Cerebellar cortex (tissue), 1 donor: ENCODE data around the gene NKAIN4.

Experiments used
- DNase-seq: peaks from one replicate; pipeline ENCODE4 v3.0.0-alpha.2; 2015; ENCODE audit warnings: low spot score

Gene NKAIN4

DNA sequence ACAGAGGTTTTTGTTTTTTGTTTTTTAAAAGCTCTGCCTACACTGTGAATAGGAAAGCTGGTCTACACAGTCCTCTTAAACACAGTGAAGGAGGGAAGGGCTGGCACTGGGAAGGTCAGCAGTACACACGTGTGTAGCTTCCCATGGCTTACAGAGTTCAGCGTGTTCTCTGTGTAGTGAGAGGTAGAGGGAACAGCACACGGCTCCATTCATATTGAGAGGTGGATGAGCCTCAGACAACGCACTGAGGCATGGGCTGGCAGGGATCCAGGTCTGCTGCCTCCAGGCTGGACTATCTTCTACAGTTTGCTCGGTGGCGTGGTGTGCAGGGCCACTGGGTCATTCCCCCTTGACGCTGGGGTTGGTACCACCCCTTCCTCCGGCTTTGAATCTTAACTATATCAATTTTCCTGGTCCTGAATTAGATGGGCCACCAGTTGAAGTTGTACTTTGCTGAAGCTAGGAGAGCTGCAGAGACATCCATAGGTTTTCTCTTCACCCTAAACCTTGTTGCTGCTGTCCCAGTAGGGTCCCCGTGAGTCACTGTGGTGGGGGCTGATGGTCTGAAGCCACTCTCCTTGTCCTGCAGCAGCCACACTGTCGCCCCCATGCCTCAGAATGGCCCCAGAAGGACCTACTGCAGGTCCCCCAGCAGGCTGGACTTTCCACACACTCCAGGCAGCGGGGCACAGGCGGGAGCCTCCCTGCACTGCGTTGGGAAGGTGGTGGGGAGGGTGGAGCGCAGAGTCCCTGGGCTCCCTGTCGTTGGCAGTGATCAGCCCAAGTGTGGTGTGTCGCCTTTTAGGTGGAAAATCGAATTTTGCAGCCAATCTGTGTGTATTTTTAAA is 20.3 kb upstream of the NKAIN4 start:
- no peak for DNase-seq

DNA sequence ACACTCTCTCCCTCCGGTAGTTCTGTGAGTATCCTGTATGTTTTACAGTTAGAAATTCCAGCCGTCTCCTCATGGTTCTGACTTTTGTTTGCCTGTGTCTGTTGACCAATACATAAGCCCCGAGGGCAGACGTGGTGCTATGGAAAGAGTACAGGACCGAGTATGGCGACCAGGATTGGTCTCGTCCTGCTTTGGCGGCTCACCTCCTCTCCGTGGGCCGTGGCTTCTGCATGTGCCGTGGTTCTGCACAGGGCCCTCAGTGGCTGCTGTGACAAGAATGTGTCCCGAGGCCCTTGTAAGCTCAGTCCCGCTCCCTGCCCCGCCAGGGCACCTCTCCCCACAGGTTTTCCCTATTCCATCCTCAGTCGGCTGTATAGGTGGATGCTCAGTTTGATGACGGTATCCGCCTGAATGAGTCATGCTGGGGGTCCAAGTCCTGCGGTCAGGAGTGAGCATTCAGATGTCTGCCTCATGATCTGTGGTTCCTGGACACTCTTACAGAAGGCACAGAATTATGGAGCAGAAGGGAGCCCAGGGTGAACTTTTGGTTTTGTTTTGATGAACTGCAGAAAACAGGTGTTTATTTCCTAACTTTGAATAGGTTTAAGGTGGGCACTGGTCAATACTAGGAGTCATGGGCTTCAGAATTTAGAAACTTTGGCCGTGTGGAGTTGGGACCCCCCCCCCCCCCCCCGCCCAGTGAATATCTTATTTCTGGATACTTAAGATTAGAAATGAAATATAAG is 19.5 kb upstream of the NKAIN4 start:
- DNase-seq: no peak

DNA sequence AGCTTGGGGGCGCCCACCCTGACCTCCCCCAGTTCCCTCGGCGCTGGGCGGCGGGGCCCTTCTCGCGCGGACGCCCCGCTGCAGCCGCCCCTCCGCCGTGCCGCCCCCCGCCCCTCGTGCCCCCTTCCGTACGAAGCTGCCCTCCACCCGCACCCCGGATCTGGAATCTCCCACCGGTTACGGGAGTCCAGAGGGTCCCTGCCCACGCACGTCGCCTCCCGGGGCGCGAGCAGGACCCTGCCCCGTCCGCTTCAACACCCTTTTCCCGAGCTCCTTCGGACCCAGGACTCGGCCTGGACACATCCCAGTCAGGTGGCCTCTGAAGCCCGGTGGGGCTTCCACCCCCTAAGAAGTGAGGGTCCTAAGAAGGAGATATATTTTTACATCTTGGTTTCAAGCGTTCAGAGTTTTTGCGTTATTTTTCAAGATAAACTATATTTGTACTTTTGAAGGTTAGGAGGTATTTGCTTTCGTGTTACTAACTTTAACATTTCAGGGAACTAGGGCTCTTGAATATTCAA is 18.9 kb upstream of the NKAIN4 start:
- DNase-seq: no peak

DNA sequence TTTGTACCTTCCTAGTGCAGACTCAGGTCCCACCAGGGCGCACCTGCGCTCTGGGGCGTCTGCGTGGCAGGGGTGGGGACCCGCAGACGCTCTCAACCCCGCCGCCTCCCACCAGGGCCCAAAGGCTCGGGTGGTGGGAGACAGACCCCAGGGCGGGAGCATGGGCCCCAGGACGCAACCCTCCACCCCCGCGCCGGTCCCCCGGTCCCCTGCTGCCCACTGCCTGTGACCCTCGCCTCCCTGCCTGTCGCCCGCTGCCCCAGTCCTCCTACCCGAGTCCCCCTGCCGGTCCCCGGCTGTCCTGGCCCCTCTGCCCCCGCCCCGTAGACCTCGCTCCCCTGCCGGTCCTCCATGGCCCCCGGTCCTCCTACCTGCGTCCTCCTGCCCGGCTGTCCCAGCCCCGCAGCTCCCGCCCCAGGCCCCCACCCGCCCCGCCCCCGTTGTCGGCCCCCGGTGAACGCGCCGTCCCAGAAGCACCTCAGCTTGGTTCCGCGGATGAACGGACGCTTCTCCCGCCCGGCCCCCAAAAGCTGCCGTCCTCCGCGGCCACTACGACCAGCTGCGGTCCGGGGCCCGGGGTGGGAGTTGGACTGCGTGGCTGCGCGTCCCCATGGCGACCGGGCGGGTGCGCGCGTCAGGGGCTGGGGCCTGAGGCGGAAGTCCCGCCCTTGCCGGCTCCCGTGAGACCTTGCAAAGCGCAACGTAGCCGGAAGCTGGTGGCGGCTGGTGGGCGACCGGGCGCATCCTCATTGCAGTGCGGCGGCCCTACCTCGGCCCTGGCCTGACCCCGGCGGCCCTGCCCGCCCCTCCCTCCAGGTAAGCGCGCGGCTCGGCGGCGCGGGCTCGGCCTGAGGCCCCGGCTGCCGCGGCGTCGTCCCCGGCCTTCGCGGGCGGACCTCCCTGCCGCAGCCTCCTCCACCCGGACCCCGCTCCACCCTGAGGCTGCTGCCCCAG is 18.1 kb upstream of the NKAIN4 start, which contains the start of gene ARFGAP1:
ARFGAP1 (plus strand) TSS at position 709 of the 954 bp plus-strand sequence. CDS start 2,768 bp downstream, outside the sequence.
- DNase-seq: peak; percentile 88

DNA sequence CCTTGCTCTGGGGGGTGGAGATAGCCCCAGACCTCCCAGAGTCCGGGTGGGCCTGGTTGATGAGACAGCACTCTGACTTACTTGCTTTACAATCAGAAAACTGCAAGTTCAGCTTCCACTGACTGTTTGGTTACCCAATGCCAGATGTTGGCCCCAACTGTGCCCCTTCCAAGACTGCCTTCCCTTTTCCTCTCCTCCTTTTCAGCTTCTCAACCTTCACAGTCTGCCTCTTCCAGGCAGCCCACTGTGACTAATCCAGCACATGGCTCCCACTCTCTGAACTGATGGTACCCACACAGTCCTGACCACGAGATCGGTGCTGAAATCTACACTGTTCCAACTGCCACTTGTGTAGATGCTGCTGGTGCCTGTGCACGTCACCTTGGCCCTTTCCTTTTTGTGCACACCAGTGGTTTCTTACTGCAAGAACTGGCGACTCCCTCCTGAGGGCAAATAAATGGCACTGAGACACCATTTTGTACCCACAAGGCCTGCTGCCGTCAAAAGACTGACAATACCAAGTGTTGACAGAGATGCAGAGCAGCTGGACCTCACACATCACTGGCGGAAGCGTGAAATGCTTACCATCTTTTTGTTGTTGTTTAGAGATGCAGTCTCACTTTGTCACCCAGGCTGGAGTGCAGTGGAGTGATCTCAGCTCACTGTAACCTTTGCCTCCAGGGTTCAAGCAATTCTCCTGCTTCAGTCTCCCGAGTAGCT is 16.5 kb upstream of the NKAIN4 start:
- no peak for DNase-seq

DNA sequence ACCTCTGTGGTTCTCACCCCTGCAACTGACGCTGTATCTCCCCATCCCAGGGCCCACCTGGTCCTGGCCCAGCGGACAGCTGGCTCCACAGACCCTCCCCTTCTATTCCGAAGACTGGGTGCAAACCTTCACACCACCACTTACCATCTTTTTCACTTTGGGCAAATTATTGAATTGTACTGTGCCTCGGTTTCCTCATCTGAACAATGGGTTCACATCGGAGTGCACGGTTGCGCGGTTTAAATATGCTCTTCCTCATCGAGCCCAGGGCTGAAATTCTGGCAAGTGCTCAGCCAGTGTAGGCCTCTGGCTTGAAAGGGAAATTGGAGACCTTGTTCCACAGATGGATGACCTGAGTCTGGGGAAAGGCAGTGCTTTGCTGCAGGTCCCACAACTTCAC is 15.5 kb upstream of the NKAIN4 start:
- DNase-seq: no peak

DNA sequence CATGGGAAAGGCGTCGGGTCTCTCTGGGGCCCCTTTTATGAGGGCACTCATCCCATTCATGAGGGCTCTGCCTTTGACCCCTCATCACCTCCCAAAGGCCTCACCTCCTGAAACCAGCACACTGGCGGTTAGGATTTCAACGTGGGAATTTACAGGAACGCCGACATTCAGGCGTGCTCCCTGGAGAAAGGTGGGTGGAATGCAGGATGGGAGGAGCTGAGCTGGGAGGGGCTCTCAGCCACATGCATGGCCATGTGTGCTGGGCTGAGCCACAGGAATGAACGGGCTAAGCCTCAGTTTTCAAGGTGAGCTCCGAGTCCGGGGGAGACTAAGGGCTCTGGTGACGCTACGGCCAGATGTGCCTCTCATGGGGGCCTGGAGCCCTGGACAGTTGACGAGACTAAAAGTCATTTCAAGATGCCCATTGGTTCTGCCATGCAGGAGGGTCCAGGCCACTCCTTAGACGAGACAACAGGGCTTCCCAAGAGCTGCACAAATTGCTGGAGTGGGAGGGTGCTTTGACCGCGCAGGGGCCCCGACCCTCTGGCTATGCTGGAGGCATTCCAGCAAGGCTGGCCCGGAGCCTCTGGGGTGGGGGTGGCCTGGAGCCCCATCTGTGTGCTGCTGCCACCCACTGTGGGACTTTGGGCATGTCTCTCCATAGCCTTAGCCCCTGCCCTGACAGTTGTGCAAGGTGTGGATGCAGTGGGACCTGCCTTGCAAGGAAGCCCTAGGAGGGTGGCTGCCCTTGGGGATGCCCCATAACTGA is 14.6 kb upstream of the NKAIN4 start:
- no peak for DNase-seq

DNA sequence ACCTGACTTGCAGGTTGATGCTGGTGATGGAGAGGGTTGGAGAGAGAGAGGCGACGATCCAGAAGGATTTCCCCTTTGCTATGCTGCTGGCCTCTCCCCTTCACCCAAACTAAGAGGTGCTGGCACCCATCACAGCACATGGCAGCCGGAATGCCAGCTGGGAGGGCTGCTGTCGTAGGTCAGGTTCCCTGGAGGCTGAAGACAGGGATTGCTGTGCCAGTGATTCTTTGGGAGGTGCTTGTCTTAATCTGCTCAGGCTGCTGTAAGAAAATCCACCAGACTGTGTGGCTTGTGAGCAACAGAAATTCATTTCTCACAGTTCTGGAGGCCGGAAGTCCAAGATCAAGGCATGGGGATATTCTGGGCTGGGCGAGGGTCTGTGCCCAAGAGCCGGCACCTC is 14.0 kb upstream of the NKAIN4 start:
- no peak for DNase-seq

DNA sequence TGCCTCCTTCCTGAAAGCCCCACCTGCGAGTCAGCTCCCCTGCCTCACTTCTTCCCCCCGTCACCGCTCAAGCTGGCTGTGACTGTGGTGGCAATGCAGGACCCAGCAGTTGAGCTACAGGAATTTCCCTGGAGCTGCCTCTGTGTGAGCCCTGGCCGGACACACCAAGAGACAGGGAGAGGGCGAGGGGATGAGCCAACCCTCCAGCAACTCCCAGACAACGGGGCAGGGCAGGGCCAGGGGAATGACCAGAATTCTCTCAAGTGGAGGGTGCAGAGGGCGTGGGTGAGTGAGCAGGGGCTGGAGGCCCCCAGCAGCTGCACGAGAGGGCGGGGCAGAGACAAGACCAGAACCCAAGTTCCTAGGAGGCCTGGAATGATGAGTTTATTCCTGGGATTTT is 13.4 kb upstream of the NKAIN4 start:
- no peak for DNase-seq

DNA sequence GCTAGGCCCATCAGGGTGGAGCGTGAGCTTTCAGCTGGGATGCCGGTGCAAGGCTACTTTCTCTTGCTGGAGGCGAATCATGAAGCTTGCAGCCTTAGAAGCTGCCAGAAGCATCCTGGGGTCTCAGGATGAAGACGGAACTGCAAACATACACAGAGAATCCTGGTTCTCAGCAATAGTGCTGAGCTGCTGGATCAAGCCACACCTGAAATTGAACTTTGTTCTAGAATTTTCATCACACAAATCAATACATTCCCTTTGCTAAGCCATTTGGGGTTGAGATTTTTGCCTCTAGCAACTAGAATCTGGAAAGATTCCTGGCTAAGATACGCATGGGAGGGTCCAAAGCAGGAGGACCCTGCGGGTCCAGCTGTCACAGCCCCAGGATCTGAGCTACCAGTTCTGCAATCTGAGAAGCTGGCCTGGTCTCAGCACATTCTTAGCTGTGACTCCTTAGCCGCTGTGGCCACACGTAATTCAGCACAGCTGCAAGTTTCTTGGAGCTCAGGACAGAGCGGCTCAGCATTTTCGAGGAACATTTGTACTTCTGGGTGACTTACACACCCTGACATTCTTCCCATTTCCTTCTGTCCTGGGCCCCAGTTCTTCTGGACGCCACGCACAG is 11.7 kb upstream of the NKAIN4 start:
- no peak for DNase-seq

DNA sequence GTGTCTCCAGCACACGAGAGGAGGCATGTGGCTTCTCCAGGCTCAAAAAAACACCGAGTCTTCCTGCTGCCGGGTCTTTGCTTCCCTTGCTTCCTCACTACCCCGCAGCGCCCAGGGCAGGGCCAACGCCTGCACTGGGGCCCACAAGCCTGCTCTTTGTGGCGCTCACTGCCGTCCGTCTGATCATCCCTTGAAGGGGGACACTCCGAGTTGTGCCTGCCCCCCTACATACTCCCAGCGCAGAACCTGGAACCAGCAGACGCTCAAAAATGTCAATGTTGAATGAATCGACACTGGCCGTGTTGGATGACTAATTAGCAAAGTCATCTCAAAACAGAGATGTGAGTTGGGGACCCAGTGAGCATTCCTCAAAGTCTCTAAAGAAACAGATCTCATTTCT is 10.3 kb upstream of the NKAIN4 start:
- no peak for DNase-seq

DNA sequence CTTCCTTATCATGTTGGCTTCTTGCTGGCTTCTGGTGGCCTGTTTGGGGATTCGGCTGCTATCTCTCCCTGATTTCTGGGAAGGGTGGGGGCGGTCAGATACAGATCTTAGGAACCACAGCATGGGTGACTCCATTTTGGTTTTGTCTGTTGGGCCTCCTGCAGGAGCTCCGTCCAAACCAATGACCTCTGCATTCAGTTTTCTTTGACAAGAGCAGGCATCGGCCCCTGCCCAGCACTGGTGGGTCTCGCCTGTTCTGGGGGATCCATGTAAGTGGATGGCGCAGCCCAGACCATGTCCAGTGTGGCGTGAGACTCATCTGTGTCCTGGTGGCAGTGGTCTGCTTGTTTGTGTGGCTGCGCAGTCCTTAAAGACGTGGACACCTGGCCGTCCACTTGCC is 9.7 kb upstream of the NKAIN4 start:
- no peak for DNase-seq

DNA sequence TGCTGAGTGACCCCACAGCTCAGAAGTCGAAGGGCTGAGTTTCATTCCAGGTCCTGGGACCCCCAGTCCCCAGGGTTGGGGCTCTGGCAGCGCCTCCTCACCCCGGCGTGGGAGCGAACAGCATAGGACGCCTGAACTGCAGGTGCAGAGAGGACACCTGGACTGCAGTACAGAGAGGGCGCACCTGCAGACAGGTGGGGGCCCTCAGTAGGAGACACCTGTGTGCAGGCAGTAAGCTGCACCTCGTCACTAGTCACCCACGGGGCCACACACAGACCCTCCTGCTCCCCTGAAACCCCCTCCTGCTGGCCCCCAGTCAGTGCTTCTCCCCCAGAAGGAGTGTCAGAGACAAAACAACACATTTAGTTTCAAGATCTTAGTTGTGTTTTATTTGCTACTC is 8.6 kb upstream of the NKAIN4 start:
- DNase-seq: no peak

DNA sequence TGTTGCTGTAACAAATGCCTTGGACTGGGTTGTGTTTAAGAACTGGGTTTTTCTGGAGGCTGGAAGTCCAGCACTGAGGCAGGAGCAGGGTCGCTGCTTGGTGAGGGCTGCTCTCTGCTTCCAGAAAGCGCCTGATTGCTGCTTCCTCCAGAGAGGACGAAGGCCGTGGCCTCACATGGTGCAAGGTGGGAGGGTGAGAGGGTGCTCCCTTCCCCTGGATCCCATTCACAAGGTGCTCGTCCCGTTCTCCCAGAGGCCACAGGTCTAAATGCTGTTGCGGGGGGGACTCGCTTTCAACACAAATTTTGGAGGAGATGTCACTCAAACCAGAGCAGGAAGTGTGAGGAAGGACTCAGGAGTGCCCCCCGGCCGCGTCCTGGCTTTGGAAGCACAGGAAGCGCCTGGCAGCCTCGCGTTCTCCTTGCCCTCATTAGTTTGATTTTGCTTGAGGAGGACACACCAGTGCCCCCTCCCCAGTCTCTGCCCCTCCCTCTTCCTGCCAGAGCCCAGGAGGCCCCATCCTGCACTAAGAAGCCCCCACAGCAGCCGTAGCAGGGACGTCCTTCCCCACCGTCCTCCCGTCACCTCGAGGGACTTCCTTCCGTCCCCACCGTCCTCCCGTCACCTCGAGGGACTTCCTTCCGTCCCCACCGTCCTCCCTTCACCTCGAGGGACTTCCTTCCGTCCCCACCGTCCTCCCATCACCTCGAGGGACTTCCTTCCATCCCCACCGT is 7.7 kb upstream of the NKAIN4 start:
- DNase-seq: no peak

DNA sequence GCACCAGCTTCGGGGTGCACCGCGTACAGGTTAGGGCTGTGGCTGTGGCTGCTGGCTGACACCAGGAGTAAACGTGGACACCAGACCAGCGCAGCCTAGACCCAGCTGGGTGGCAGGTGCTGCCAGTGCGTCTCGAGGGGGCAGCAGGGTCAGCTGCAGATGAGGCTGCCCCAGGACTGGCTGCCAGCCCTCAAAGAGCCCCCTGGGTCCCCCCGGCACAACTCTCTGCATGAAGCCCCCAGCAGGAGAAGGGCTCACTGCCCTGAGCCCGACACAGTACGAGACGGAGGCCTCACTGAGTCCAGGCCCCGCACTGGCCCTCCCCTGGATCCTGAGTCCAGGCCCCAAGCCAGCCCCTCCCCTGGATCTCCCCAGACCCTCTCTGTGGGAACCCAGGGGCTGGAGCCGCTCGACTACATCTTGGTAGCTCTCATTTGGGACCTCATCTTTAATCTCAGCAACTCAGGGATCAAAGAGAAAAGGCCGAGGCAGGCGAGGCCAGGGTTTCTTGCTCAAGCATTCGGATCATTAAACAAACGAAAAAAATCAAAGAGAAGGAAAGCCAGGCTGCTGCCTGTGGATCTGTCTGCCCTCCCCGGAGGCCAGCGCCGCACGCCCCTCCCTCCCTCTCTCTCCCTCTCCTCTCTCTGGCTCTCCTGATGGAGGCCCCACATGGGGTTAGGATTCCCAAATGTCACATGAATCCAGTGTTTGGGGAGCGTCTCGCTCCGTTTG is 7.0 kb upstream of the NKAIN4 start:
- no peak for DNase-seq

DNA sequence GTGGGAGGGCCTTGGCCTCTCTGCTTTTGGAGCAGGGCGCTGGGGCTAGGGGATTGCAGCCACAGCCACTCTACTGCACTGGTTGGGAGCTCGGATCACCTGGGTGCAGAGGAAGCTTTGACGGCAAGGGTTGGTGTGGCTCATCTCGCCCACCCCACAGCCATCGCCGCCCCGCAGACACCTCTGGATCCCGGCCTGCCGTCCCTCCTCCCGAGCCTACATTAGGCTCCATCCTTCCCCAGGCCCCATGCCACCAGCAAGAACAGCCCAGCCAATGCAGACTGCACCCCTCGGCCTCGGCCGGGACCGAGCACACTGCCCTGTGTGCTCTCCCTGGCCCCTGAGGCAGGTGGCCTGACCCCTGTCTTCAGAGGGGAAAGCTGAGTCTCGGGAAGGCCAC is 6.3 kb upstream of the NKAIN4 start:
- no peak for DNase-seq

DNA sequence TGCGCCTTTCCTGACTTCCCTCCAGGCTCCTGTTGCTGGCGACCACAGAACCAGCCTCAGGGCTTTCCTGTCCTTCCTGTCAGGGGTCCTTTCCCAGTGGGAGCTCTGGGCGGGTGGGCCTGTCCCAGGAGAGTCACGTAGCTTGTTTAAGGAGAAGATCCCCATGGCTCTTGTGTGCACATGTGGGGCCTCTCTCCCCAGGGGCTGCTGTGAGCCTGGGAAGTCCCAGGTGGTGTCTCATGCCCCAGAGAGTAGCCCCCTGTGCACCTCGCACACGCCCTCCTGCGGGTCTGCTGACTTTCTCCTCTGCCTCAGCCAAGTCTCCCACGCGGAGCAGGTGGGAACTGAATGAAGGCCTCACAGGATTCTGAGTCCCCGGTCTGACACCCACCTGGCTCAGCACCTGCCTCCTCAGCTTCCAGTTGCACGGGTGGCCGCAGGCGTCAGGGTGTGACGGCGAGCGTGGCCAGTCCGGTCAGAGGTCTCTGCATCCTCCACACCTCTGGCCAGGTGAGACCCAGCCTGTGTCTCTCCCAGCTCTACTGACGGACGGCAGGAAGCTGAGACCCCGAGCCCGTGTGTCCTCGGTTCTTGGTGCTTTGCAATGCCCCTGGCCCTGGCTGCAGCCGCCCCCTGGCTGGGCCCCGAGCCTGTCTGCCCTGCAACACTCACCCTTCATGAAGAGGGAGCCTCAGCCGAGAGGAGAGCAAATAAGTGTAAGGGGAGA is 5.6 kb upstream of the NKAIN4 start:
- DNase-seq: no peak

DNA sequence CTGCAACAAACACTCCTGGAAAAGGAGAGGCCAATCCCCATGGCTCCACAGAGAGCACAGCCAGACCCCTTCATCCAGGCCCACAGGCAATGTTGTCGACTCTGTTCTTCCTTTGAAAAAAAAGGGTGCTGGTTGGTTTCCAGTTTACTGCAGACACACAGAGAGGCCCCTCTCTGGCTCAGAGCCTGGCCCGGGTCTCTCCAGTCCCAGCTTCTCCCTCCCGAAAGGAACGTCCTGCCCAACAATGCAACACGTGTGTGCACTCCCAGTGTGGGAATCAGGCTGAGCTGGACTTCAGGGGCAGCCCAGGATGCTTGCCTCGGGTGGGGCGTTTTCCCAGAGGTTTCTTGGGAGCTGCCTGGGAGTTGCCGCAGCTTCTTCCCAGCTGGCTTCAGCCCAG is 4.5 kb upstream of the NKAIN4 start:
- DNase-seq: no peak
